Skeletal muscle satellite cell (primary cell): ENCODE measurements around the gene ST7.

ENCODE experiments used
- H3K27me3 ChIP-seq: 2 replicates; pipeline ENCODE4 v1.7.0; 2013; ENCODE audit warnings: low read length; ENCODE audit not compliant: control insufficient read depth, insufficient read depth
- H3K36me3 ChIP-seq: 2 replicates; pipeline ENCODE4 v1.7.0; 2013; ENCODE audit warnings: mild to moderate bottlenecking, control low read depth, low read length; ENCODE audit not compliant: insufficient read depth
- H3K4me1 ChIP-seq: 2 replicates; pipeline ENCODE4 v1.7.0; 2013; ENCODE audit warnings: low read length; ENCODE audit not compliant: control insufficient read depth, insufficient read depth
- H3K4me2 ChIP-seq: 2 replicates; pipeline ENCODE4 v1.7.0; 2013; ENCODE audit warnings: mild to moderate bottlenecking, low read length
- H3K4me3 ChIP-seq: 2 replicates; pipeline ENCODE4 v1.7.0; 2013; ENCODE audit warnings: low read length
- H3K9ac ChIP-seq: 2 replicates; pipeline ENCODE4 v1.7.0; 2013; ENCODE audit warnings: mild to moderate bottlenecking, low read depth, low read length, moderate library complexity
- H3K9me3 ChIP-seq: replicated peaks from 2 replicates; pipeline ENCODE4 v1.7.0; 2013; ENCODE audit warnings: mild to moderate bottlenecking, control low read depth, low read length

The ST7 gene

GRCh38 chr7:117192108-117192507 lies 238.8 kb downstream of the ST7 start:
- Histone ChIP-seq H3K36me3 (no peaks in the 10 kb centered on the region), H3K9ac (no peak overlapping the region), H3K9me3 (no peaks in the 10 kb centered on the region), H3K27me3 (no peaks in the 10 kb centered on the region), H3K4me3 (no peak overlapping the region), H3K4me2 (no peak overlapping the region), H3K4me1 (peaks cover 11% of the 10 kb centered on the region)

GRCh38 chr7:117193564-117193963 lies 240.3 kb downstream of the ST7 start:
- no peaks in the 10 kb centered on the region for H3K9me3 ChIP-seq
- H3K36me3 ChIP-seq, result no peaks in the 10 kb centered on the region
- H3K27me3 ChIP-seq, result no peaks in the 10 kb centered on the region
- H3K4me1 ChIP-seq, result peaks cover 6% of the 10 kb centered on the region
- no peak overlapping the region for H3K4me2 ChIP-seq
- no peak overlapping the region for H3K9ac ChIP-seq
- H3K4me3 ChIP-seq, result no peak overlapping the region

DNA sequence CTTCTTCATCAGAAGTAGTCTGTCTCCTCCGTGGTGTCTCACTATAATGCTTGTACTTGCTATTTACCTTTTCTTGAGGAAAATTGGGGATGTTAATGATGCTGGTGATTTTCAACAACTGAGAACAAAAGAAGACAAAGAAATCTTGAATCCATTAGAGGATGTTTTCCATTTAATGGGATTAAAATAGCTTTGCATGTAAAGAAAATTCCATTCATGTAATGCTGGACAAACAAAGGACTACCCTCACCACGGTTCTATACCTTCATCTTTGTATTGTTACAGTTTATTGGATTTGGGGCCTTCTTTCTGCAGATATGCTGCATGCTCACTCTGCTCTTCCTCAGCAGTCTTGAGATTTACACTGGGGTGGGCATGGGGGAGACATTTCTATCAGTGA lies 241.1 kb downstream of the ST7 start:
- Histone ChIP-seq H3K4me3 (no peak overlapping the region), H3K36me3 (no peaks in the 10 kb centered on the region), H3K9me3 (no peaks in the 10 kb centered on the region), H3K9ac (no peak overlapping the region), H3K4me2 (no peak overlapping the region), H3K27me3 (no peaks in the 10 kb centered on the region), H3K4me1 (peaks cover 6% of the 10 kb centered on the region)

DNA sequence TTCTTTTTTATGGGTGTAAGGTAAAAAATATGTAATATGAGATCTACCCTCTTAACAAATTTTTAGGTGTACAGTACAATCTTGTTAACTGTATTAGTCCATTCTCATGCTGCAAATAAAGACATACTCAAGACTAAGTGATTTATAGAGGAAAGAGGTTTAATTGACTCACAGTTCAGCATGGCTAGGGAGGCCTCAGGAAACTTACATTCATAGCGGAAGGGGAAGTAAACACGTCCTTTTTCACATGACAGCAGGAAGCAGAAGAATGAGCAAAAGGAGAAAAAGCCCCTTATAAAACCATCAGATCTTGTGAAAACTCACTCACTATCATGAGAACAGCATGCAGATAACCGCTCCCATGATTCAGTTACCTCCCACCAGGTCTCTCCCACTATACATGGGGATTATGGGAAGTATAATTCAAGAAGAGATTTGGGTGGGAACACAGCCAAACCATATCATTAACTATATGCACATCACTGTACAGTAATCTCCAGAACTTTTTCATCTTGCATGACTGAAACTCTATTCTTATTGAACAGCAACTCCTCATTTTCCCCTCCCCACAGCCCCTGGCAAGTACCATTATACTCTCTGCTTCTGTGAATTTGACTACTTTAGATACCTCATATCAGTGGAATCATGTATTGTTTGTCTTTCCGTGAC lies 242.2 kb downstream of the ST7 start:
- Histone ChIP-seq H3K9me3 (no peaks in the 10 kb centered on the region), H3K27me3 (no peaks in the 10 kb centered on the region), H3K9ac (no peak overlapping the region), H3K4me2 (no peak overlapping the region), H3K36me3 (no peaks in the 10 kb centered on the region), H3K4me3 (no peak overlapping the region), H3K4me1 (peaks cover 6% of the 10 kb centered on the region)

- no peaks in the 10 kb centered on the region for H3K4me1 ChIP-seq
- H3K27me3 ChIP-seq, result no peaks in the 10 kb centered on the region
- no peak overlapping the region for H3K4me2 ChIP-seq
- no peaks in the 10 kb centered on the region for H3K9me3 ChIP-seq
- H3K9ac ChIP-seq, result no peak overlapping the region
- no peaks in the 10 kb centered on the region for H3K36me3 ChIP-seq
- H3K4me3 ChIP-seq, result no peak overlapping the region
Measured at GRCh38 chr7:117200132-117200531, 246.8 kb downstream of the ST7 start.

GRCh38 chr7:117200786-117201458 lies 247.6 kb downstream of the ST7 start:
- Histone ChIP-seq H3K4me2 (no peak overlapping the region), H3K36me3 (no peaks in the 10 kb centered on the region), H3K4me1 (no peaks in the 10 kb centered on the region), H3K27me3 (no peaks in the 10 kb centered on the region), H3K9me3 (no peaks in the 10 kb centered on the region), H3K4me3 (no peak overlapping the region), H3K9ac (no peak overlapping the region)

GRCh38 chr7:117202511-117202910 lies 249.2 kb downstream of the ST7 start:
- Histone ChIP-seq H3K36me3 (no peaks in the 10 kb centered on the region), H3K9ac (no peak overlapping the region), H3K4me2 (no peak overlapping the region), H3K4me1 (no peaks in the 10 kb centered on the region), H3K27me3 (no peaks in the 10 kb centered on the region), H3K9me3 (no peaks in the 10 kb centered on the region), H3K4me3 (no peak overlapping the region)

GRCh38 chr7:117203205-117203604 lies 249.9 kb downstream of the ST7 start:
- Histone ChIP-seq H3K4me2 (no peak overlapping the region), H3K27me3 (no peaks in the 10 kb centered on the region), H3K4me3 (no peak overlapping the region), H3K4me1 (no peaks in the 10 kb centered on the region), H3K36me3 (no peaks in the 10 kb centered on the region), H3K9me3 (no peaks in the 10 kb centered on the region), H3K9ac (no peak overlapping the region)

DNA sequence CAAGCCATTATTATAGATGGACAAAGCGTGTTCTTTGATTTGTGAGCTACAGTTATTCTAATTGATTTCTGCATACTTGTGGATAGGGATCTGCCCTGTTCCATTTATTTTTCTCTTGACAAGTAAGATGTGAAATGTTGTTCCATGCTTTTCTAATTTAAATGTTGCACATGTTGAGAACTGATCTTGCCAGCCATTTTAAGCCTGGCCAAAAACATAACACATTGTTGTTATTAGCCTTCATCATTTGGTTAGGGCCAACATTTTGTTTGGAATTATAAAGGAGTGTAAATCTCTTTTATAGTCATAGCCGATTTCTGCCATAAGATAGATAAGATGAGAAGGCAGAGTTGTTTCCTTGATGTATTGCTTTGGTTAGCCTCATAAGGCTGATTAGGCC lies 252.6 kb downstream of the ST7 start:
- Histone ChIP-seq H3K4me3 (no peak overlapping the region), H3K9me3 (no peaks in the 10 kb centered on the region), H3K4me2 (no peak overlapping the region)

GRCh38 chr7:117208257-117208656 lies 255.0 kb downstream of the ST7 start:
- Histone ChIP-seq H3K9ac (no peak overlapping the region), H3K27me3 (no peaks in the 10 kb centered on the region), H3K4me1 (peaks cover 2% of the 10 kb centered on the region), H3K9me3 (no peaks in the 10 kb centered on the region), H3K4me3 (no peak overlapping the region), H3K4me2 (no peak overlapping the region), H3K36me3 (no peaks in the 10 kb centered on the region)

More for the DNA sequence above, 252.6 kb downstream of the ST7 start:
- Histone ChIP-seq H3K27me3 (no peaks in the 10 kb centered on the region), H3K36me3 (no peaks in the 10 kb centered on the region), H3K9ac (no peak overlapping the region), H3K4me1 (no peaks in the 10 kb centered on the region)

DNA sequence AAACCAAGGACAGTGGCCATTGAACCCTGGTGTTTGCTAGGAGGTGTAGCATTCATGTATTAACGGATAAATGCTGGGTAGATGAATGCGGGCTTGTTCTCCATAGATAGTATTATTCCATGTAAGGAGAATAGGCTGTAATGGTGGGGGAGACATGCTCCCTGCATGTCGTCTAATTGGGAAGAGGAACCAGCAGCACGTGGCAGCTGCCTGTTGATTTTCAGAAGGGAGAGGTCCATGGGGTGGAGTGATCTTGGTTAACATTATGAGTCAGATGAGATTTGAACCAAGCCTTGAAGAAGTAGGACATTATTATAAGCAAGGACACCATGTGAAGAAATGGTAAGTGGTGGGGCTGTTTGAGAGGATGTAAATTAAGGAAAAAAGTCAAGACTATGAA lies 257.1 kb downstream of the ST7 start:
- Histone ChIP-seq H3K36me3 (no peaks in the 10 kb centered on the region), H3K9me3 (no peaks in the 10 kb centered on the region), H3K27me3 (no peaks in the 10 kb centered on the region), H3K4me1 (peaks cover 7% of the 10 kb centered on the region), H3K4me2 (no peak overlapping the region), H3K4me3 (no peak overlapping the region), H3K9ac (no peak overlapping the region)

DNA sequence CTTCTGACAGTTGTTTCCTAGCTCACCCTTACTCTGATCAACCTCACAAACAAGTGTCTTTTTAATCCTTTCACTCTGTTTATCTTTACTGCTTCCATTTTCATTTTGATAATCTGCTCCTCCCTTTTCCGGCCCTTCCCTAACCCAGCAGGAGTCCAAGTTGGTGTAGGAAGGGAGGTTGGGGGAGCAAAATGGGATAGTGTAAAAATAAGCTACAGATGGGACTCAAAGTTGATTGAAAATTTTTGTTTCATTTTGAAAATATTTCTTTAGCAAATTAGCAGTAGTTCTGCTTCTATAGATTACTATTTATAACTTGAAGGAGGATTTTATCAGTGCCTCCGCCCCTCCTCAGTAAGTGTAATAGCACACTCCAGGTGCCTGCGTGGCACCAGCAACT lies 257.6 kb downstream of the ST7 start:
- Histone ChIP-seq H3K9ac (no peak overlapping the region), H3K36me3 (no peaks in the 10 kb centered on the region), H3K9me3 (no peaks in the 10 kb centered on the region), H3K4me1 (peaks cover 7% of the 10 kb centered on the region), H3K4me2 (no peak overlapping the region), H3K27me3 (no peaks in the 10 kb centered on the region), H3K4me3 (no peak overlapping the region)
